NT2/D1 (cell line): Measurements from ENCODE around the gene SRPK1.

Experiments used
- DNase-seq: peaks from one replicate; pipeline ENCODE4 v3.0.0-alpha.2; 2011; ENCODE audit warnings: low read depth, low spot score
- H3K27me3 ChIP-seq: 2 replicates; pipeline ENCODE4 v1.6.0; 2011; ENCODE audit warnings: mild to moderate bottlenecking; ENCODE audit not compliant: insufficient read length, insufficient read depth
- H3K36me3 ChIP-seq: 2 replicates; pipeline ENCODE4 v1.6.1; 2011; ENCODE audit warnings: mild to moderate bottlenecking, low read length, mixed read lengths; ENCODE audit not compliant: insufficient read depth, insufficient read length
- H3K4me1 ChIP-seq: 2 replicates; pipeline ENCODE4 v1.5.1; 2011; ENCODE audit not compliant: insufficient read depth, insufficient read length
- H3K4me3 ChIP-seq: 2 replicates; pipeline ENCODE4 v1.5.1; 2011; ENCODE audit warnings: low read depth; ENCODE audit not compliant: insufficient read length
- H3K9ac ChIP-seq: 2 replicates; pipeline ENCODE4 v1.6.0; 2011; ENCODE audit warnings: low read depth; ENCODE audit not compliant: insufficient read length
- H3K9me3 ChIP-seq: 2 replicates; pipeline ENCODE4 v1.5.1; 2011; ENCODE audit warnings: mild to moderate bottlenecking, low read length; ENCODE audit not compliant: insufficient read depth
- SUZ12 ChIP-seq: IDR thresholded peaks from 2 replicates; pipeline ENCODE4 v1.6.1; 2011; ENCODE audit not compliant: insufficient read length, insufficient read depth; ENCODE audit errors: extremely low read depth
- YY1 ChIP-seq: IDR thresholded peaks from 2 replicates; pipeline ENCODE4 v1.6.1; 2011; ENCODE audit not compliant: insufficient read length, insufficient read depth
- ZNF274 ChIP-seq: IDR thresholded peaks from 2 replicates; pipeline ENCODE4 v1.6.1; 2011; ENCODE audit warnings: mild to moderate bottlenecking, low read depth, low read length

SRPK1 gene

GRCh38 chr6:35897486-35897885, 23.4 kb downstream of the SRPK1 start:
- DNase-seq, result no peak
- H3K4me3 ChIP-seq, result no peak overlapping the region
- no peaks in the 10 kb centered on the region for H3K27me3 ChIP-seq
- no peaks in the 10 kb centered on the region for H3K4me1 ChIP-seq
- H3K9ac ChIP-seq, result no peak overlapping the region
- no peaks in the 10 kb centered on the region for H3K9me3 ChIP-seq
- no peak for TF ChIP-seq YY1
- no peak for TF ChIP-seq ZNF274
- TF ChIP-seq SUZ12, result no peak
- H3K36me3 ChIP-seq, result peaks cover 12% of the 10 kb centered on the region

GRCh38 chr6:35897036-35897435, 23.9 kb downstream of the SRPK1 start:
- H3K4me3 ChIP-seq, result no peak overlapping the region
- no peaks in the 10 kb centered on the region for H3K4me1 ChIP-seq
- no peak for DNase-seq
- H3K9ac ChIP-seq, result no peak overlapping the region
- no peak for TF ChIP-seq ZNF274
- no peak for TF ChIP-seq SUZ12
- no peak for TF ChIP-seq YY1
- H3K27me3 ChIP-seq, result no peaks in the 10 kb centered on the region
- H3K36me3 ChIP-seq, result peaks cover 12% of the 10 kb centered on the region
- H3K9me3 ChIP-seq, result no peaks in the 10 kb centered on the region

GRCh38 chr6:35896228-35896627, 24.7 kb downstream of the SRPK1 start:
- Histone ChIP-seq H3K4me3 (no peak overlapping the region), H3K36me3 (peaks cover 12% of the 10 kb centered on the region), H3K9ac (no peak overlapping the region), H3K27me3 (no peaks in the 10 kb centered on the region), H3K4me1 (no peaks in the 10 kb centered on the region), H3K9me3 (no peaks in the 10 kb centered on the region)
- no peak for DNase-seq
- TF ChIP-seq SUZ12, result no peak
- TF ChIP-seq YY1, result no peak
- no peak for TF ChIP-seq ZNF274

- DNase-seq, result no peak
- H3K9ac ChIP-seq, result no peak overlapping the region
- H3K9me3 ChIP-seq, result no peaks in the 10 kb centered on the region
- no peaks in the 10 kb centered on the region for H3K27me3 ChIP-seq
- peaks cover 11% of the 10 kb centered on the region for H3K36me3 ChIP-seq
- no peaks in the 10 kb centered on the region for H3K4me1 ChIP-seq
- no peak overlapping the region for H3K4me3 ChIP-seq
- TF ChIP-seq YY1, result no peak
- TF ChIP-seq ZNF274, result no peak
- TF ChIP-seq SUZ12, result no peak
Measured at GRCh38 chr6:35895560-35895959, 25.3 kb downstream of the SRPK1 start.

GRCh38 chr6:35894776-35895175, 26.1 kb downstream of the SRPK1 start:
- Histone ChIP-seq H3K4me1 (no peaks in the 10 kb centered on the region), H3K4me3 (no peak overlapping the region), H3K27me3 (no peaks in the 10 kb centered on the region), H3K9me3 (no peaks in the 10 kb centered on the region), H3K9ac (no peak overlapping the region), H3K36me3 (peaks cover 7% of the 10 kb centered on the region)
- no peak for TF ChIP-seq ZNF274
- TF ChIP-seq SUZ12, result no peak
- no peak for TF ChIP-seq YY1
- DNase-seq, result no peak

GRCh38 chr6:35893246-35893645, 27.7 kb downstream of the SRPK1 start:
- H3K27me3 ChIP-seq, result no peaks in the 10 kb centered on the region
- no peak overlapping the region for H3K9ac ChIP-seq
- H3K4me3 ChIP-seq, result no peak overlapping the region
- no peak for DNase-seq
- no peaks in the 10 kb centered on the region for H3K9me3 ChIP-seq
- H3K4me1 ChIP-seq, result no peaks in the 10 kb centered on the region
- TF ChIP-seq YY1, result no peak
- no peak for TF ChIP-seq SUZ12
- TF ChIP-seq ZNF274, result no peak
- H3K36me3 ChIP-seq, result peaks cover 17% of the 10 kb centered on the region

GRCh38 chr6:35892482-35892881, 28.4 kb downstream of the SRPK1 start:
- Histone ChIP-seq H3K27me3 (no peaks in the 10 kb centered on the region), H3K4me3 (no peak overlapping the region), H3K36me3 (peaks cover 24% of the 10 kb centered on the region), H3K9me3 (no peaks in the 10 kb centered on the region), H3K9ac (no peak overlapping the region), H3K4me1 (no peaks in the 10 kb centered on the region)
- TF ChIP-seq SUZ12, result no peak
- TF ChIP-seq YY1, result no peak
- no peak for TF ChIP-seq ZNF274
- no peak for DNase-seq

GRCh38 chr6:35879151-35879550, 41.7 kb downstream of the SRPK1 start:
- DNase-seq, result no peak
- Histone ChIP-seq H3K4me1 (no peaks in the 10 kb centered on the region), H3K9ac (no peak overlapping the region), H3K9me3 (no peaks in the 10 kb centered on the region), H3K4me3 (no peak overlapping the region), H3K36me3 (peaks cover 38% of the 10 kb centered on the region), H3K27me3 (no peaks in the 10 kb centered on the region)
- no peak for TF ChIP-seq SUZ12
- TF ChIP-seq YY1, result no peak
- no peak for TF ChIP-seq ZNF274
